HG02678 (cell line): ENCODE data around the gene ADD1.

Source experiments
- ATAC-seq: cut with Tn5 transposase; IDR thresholded peaks from one replicate; pipeline ENCODE4 v1.9.1; 2021; ENCODE audit warnings: mild to moderate bottlenecking, moderate library complexity; ENCODE audit not compliant: unreplicated experiment

ADD1 gene

GRCh38 chr4:2822461-2823300 lies 21.0 kb upstream of the ADD1 start:
- no peak for ATAC-seq

- no peak for ATAC-seq
Measured at GRCh38 chr4:2823301-2823670, 20.4 kb upstream of the ADD1 start.

GRCh38 chr4:2823671-2824328 lies 19.8 kb upstream of the ADD1 start:
- no peak for ATAC-seq

GRCh38 chr4:2824329-2824835 lies 19.3 kb upstream of the ADD1 start:
- no peak for ATAC-seq

GRCh38 chr4:2824836-2825381 lies 18.7 kb upstream of the ADD1 start:
- ATAC-seq: no peak

GRCh38 chr4:2825740-2826139 lies 17.9 kb upstream of the ADD1 start:
- ATAC-seq: no peak

GRCh38 chr4:2827071-2827873 lies 16.4 kb upstream of the ADD1 start:
- ATAC-seq: no peak

GRCh38 chr4:2827874-2828751 lies 15.5 kb upstream of the ADD1 start:
- no peak for ATAC-seq

GRCh38 chr4:2828758-2829181 lies 14.9 kb upstream of the ADD1 start:
- no peak for ATAC-seq

GRCh38 chr4:2829321-2829932 lies 14.2 kb upstream of the ADD1 start:
- ATAC-seq: no peak

GRCh38 chr4:2829933-2830451 lies 13.7 kb upstream of the ADD1 start:
- no peak for ATAC-seq

- no peak for ATAC-seq
Measured at GRCh38 chr4:2830632-2831610, 12.7 kb upstream of the ADD1 start.

GRCh38 chr4:2831611-2832308 lies 11.9 kb upstream of the ADD1 start:
- no peak for ATAC-seq

- peak; percentile 67 for ATAC-seq
Measured at GRCh38 chr4:2832309-2832980, 11.2 kb upstream of the ADD1 start.

- ATAC-seq: no peak
Measured at GRCh38 chr4:2832981-2833670, 10.5 kb upstream of the ADD1 start.

- ATAC-seq: no peak
Measured at GRCh38 chr4:2833671-2834000, 10.0 kb upstream of the ADD1 start.
